Activated CD4-positive, alpha-beta memory T cell treated with anti-CD3 and anti-CD28 coated beads, Interleukin-2, amount 10 ng/mL, durations not matched to agents 7 days and 5 days (primary cell): ENCODE measurements around the gene GABBR1. TPM values are rescaled to one million over a fixed set of nuclear protein-coding genes. Genes with fewer than 3 reads are reported as not detected.
"Not testable (repeated sequence)": the region's sequence is repeated elsewhere in the genome, so short reads cannot be mapped to it uniquely, and the experiment has no call there.

ENCODE experiments used
- CTCF ChIA-PET: fragments of 350-600 bp; sonication (Branson Sonifier 250); formaldehyde crosslinking; loops from one replicate; lab custom pipeline; 2021; ENCODE audit warnings: antibody characterized with exemption, inconsistent platforms; lab: Charles Lee
- POLR2A ChIA-PET: fragments of 350-600 bp; sonication (Branson Sonifier 250); formaldehyde crosslinking; loops from one replicate; lab custom pipeline; 2021; ENCODE audit warnings: antibody characterized with exemption; lab: Charles Lee
- DNase-seq: peaks from one replicate; pipeline ENCODE4 v3.0.0-alpha.2; 2020
- H3K27ac Mint-ChIP-seq: one replicate; pipeline ENCODE4 v1.8.0; 2021; ENCODE audit warnings: mild to moderate bottlenecking, mixed read lengths
- H3K27me3 Mint-ChIP-seq: one replicate; pipeline ENCODE4 v1.8.0; 2021; ENCODE audit warnings: mixed read lengths
- H3K36me3 Mint-ChIP-seq: one replicate; pipeline ENCODE4 v1.8.0; 2021; ENCODE audit warnings: low read depth, mixed read lengths
- H3K4me1 Mint-ChIP-seq: one replicate; pipeline ENCODE4 v1.8.0; 2021; ENCODE audit warnings: mixed read lengths
- H3K4me3 Mint-ChIP-seq: one replicate; pipeline ENCODE4 v1.8.0; 2021; ENCODE audit warnings: mild to moderate bottlenecking, mixed read lengths
- H3K9me3 Mint-ChIP-seq: one replicate; pipeline ENCODE4 v1.8.0; 2021; ENCODE audit warnings: mixed read lengths
- total RNA-seq, 2 experiments: library from RNA; stranded (reverse); gene quantifications; one replicate each; pipeline ENCODE4 v1.2.3, GENCODE V29; 2021

The GABBR1 gene
- 10 to 100 TPM; 32.8 to 35.0 TPM for total RNA-seq

- Mint-ChIP-seq H3K4me3 (peak within 1 kb of the TSS; percentile 79), H3K27me3 (peaks cover 49% of the 10 kb centered on the region), H3K9me3 (no peaks in the 10 kb centered on the region), H3K4me1 (peaks cover 46% of the 10 kb centered on the region), H3K27ac (peak within 1 kb of the TSS; percentile 57), H3K36me3 (peaks cover 10% of the 10 kb centered on the region)
- DNase-seq, result peak; percentile 80
- ChIA-PET POLR2A (interaction anchor here (1.2 to 1.3 kb wide), 4 partner anchors 9 to 75 kb away, joined by 3 to 11 read pairs (median 4); no protein-coding TSS in a partner anchor), CTCF (interaction anchor here (0.6 to 2.2 kb wide), 7 partner anchors 9 to 522 kb away, joined by 3 to 16 read pairs (median 3); no protein-coding TSS in a partner anchor)
Observed at GRCh38 chr6:29632789-29633533, at the start of gene GABBR1. GABBR1 (minus strand) TSS chr6:29633183; CDS start chr6:29632385, 798 bp downstream.

DNA sequence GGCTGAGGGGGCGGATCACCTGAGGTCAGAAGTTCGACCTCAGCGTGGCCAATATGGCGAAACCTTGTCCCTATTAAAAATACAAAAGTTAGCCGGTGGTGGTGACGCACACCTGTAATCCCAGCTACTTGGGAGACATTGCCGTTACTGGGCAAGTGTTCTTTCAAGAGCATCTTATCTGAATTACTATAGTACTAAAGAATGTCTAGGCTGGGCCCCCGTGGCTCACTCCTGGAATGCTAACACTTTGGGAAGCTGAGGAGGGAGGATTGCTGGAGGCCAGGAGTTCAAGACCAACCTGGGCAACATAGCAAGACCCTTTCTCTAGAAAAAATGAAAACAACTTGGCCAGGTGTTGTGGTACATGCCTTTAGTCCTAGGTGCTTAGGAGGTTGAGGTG is 48.8 kb upstream of the GABBR1 start:
- H3K9me3 Mint-ChIP-seq, result no peaks in the 10 kb centered on the region
- H3K4me1 Mint-ChIP-seq, result peaks cover 15% of the 10 kb centered on the region
- ChIA-PET POLR2A (no interaction called here), CTCF (interaction anchor here (0.8 kb wide), 1 partner anchor 28 kb away, joined by 3 read pairs; no protein-coding TSS in a partner anchor)
- DNase-seq, result no peak
- H3K4me3 Mint-ChIP-seq, result no peak overlapping the region
- no peak overlapping the region for H3K27ac Mint-ChIP-seq
- no peaks in the 10 kb centered on the region for H3K36me3 Mint-ChIP-seq
- peaks cover 7% of the 10 kb centered on the region for H3K27me3 Mint-ChIP-seq

DNA sequence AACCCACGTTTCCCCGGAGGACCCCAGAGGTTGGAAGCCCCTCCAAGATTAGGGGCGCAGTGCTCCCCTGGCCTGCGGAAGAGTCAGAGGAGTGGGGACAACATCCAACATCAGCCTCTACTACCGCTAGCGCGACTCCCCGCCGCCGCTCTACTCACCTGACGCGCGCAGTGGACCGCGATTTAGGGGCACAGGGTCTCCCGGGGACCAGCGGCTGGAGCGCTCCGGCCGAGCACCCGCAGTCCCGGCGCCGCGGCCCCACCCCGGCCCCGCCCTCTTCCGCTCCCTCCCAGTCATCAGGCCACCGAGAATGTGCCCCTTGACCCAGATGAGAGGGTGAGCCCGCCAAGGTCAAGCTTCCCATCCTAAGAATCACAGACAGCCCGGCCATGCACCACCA is 47.9 kb upstream of the GABBR1 start, which contains the start of gene ZFP57:
ZFP57 (minus strand) TSS at position 249 of the 400 bp plus-strand sequence. CDS start 4,149 bp downstream, outside the sequence.
- Mint-ChIP-seq H3K4me3 (no peak within 1 kb of the TSS), H3K27me3 (peaks cover 4% of the 10 kb centered on the region), H3K27ac (no peak within 1 kb of the TSS), H3K4me1 (peaks cover 15% of the 10 kb centered on the region), H3K9me3 (no peaks in the 10 kb centered on the region), H3K36me3 (no peaks in the 10 kb centered on the region)
- POLR2A ChIA-PET, result no interaction called here
- DNase-seq, result no peak
- CTCF ChIA-PET, result no interaction called here

DNA sequence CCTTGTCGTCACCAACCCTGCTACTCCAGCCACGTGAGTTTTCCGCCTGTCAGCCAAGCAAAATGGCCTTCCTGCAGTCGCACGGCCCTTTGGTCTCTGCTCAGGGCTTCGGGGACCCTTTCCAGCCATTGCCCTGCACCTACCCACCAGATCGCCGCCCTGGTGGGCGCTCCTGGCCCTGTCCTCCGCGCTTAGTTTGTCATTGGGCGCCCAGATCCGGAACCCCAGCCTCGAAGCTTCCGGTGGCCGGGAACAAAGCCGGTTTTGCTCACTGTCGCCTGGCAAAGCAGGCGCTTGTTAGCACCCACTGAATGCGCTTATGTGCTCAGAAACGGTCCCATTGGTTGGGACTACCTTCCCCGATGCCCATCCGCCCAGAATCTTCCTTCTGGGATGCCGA is 47.4 kb upstream of the GABBR1 start:
- Mint-ChIP-seq H3K36me3 (no peaks in the 10 kb centered on the region), H3K27me3 (peaks cover 2% of the 10 kb centered on the region), H3K4me1 (peaks cover 15% of the 10 kb centered on the region), H3K9me3 (no peaks in the 10 kb centered on the region), H3K4me3 (no peak overlapping the region), H3K27ac (no peak overlapping the region)
- DNase-seq, result no peak
- ChIA-PET CTCF (no interaction called here), POLR2A (no interaction called here)

DNA sequence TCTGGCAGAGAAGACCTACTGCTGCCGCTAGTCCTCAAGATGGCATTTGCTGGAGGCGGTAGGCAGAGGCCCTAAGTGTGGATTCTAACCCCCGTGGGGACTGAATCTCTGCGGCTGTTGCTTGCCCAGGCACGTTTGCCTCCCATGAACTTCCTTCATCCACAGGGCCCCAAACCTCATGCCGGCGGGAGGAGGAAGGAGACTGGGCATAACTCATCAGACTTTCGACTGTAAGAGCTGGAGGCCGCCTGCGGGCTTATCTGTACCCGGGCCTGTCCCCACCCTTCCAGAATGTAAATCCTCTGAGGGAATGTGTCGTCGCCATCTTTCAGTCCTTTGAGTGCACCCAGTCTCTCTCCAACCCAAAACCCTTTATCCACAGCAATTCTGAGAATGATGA is 47.0 kb upstream of the GABBR1 start:
- POLR2A ChIA-PET, result no interaction called here
- Mint-ChIP-seq H3K9me3 (no peaks in the 10 kb centered on the region), H3K27ac (no peak overlapping the region), H3K4me1 (peaks cover 15% of the 10 kb centered on the region), H3K27me3 (no peaks in the 10 kb centered on the region), H3K36me3 (no peaks in the 10 kb centered on the region), H3K4me3 (no peak overlapping the region)
- no peak for DNase-seq
- CTCF ChIA-PET, result no interaction called here

DNA sequence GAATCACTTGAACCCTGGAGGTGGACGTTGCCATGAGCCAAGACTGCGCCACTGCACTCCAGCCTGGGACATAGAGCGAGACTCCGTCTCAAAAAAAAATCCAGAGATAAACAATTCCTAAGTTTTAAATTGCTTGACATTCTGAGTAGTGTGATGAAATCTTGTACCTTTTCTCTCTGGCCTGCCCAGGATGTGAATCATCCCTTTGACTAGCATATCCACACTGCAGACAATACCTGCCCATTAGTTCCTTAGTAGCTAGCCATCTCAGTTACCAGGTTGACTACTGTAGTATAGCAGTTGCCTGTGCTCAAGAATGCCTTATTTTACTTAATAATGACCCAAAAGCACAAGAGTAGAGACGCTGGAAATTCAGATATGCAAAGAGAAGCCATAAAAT is 45.1 kb upstream of the GABBR1 start:
- CTCF ChIA-PET, result interaction anchor here (1.0 to 2.5 kb wide), 3 partner anchors 15 to 28 kb away, joined by 3 to 13 read pairs (median 3); no protein-coding TSS in a partner anchor
- Mint-ChIP-seq H3K4me1 (peaks cover 10% of the 10 kb centered on the region), H3K9me3 (no peaks in the 10 kb centered on the region), H3K4me3 (no peak overlapping the region), H3K36me3 (no peaks in the 10 kb centered on the region), H3K27ac (no peak overlapping the region), H3K27me3 (no peaks in the 10 kb centered on the region)
- no peak for DNase-seq
- POLR2A ChIA-PET, result no interaction called here

GRCh38 chr6:29676981-29677601 is 44.1 kb upstream of the GABBR1 start:
- H3K4me1 Mint-ChIP-seq, result peaks cover 10% of the 10 kb centered on the region

DNA sequence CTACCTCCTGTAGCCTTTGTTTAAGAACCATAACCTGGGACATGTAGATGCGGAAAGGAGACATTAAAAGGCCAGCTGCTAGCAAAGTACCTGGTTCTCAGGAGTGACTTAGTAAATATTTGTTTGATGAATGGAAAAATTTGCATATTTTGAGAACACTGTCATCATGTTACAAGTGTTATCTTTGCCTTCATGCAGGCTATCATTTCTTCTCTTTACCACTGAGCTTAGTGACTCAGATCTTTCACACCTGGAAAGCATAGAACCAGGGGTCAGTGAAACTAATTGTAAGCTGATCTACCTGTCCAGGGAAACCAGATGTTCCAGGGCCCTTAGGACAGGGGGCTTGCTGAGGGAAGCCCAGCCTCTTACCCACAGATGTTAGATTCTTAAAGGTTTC is 42.6 kb upstream of the GABBR1 start:
- ChIA-PET POLR2A (no interaction called here), CTCF (interaction anchor here (0.9 to 1.7 kb wide), 3 partner anchors 22 to 61 kb away, joined by 3 to 10 read pairs (median 6); no protein-coding TSS in a partner anchor)
- H3K27ac Mint-ChIP-seq, result no peak overlapping the region
- peaks cover 5% of the 10 kb centered on the region for H3K27me3 Mint-ChIP-seq
- no peaks in the 10 kb centered on the region for H3K36me3 Mint-ChIP-seq
- peaks cover 10% of the 10 kb centered on the region for H3K4me1 Mint-ChIP-seq
- no peaks in the 10 kb centered on the region for H3K9me3 Mint-ChIP-seq
- no peak overlapping the region for H3K4me3 Mint-ChIP-seq
- DNase-seq, result no peak

More at GRCh38 chr6:29676981-29677601, 44.1 kb upstream of the GABBR1 start:
- CTCF ChIA-PET, result interaction anchor here (1.0 to 2.5 kb wide), 4 partner anchors 11 to 27 kb away, joined by 3 to 13 read pairs (median 4); no protein-coding TSS in a partner anchor
- no peak overlapping the region for H3K4me3 Mint-ChIP-seq
- no peak overlapping the region for H3K27ac Mint-ChIP-seq
- no peak for DNase-seq
- H3K9me3 Mint-ChIP-seq, result no peaks in the 10 kb centered on the region
- no peaks in the 10 kb centered on the region for H3K27me3 Mint-ChIP-seq
- H3K36me3 Mint-ChIP-seq, result no peaks in the 10 kb centered on the region
- POLR2A ChIA-PET, result interaction anchor here (1.0 kb wide), 1 partner anchor 24 kb away, joined by 3 read pairs; no protein-coding TSS in a partner anchor

DNA sequence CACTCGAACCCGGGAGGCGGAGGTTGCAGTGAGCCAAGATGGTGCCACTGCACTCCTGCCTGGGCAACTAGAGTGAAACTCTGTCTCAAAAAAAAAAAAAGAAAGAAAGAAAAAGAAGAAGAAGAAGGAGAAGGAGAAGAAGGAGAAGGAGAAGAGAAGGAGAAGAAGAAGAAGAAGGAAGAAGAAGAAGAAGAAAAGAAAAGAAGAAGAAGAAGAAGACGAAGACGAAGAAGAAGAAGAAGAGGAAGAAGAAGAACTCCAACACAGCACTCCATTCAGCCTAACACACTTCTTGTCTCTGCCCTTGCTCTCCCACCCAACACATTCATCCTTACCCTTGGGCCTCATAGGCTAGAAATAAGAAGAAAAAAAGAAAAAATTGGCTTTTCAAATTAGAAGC is 41.0 kb upstream of the GABBR1 start:
- POLR2A ChIA-PET, result no interaction called here
- DNase-seq, result no peak
- peaks cover 7% of the 10 kb centered on the region for H3K27me3 Mint-ChIP-seq
- H3K4me3 Mint-ChIP-seq, result no peak overlapping the region
- peaks cover 10% of the 10 kb centered on the region for H3K4me1 Mint-ChIP-seq
- H3K36me3 Mint-ChIP-seq, result no peaks in the 10 kb centered on the region
- no peak overlapping the region for H3K27ac Mint-ChIP-seq
- H3K9me3 Mint-ChIP-seq, result no peaks in the 10 kb centered on the region
- CTCF ChIA-PET, result interaction anchor here (0.7 to 2.7 kb wide), 3 partner anchors 21 to 254 kb away, joined by 5 to 10 read pairs (median 6); no protein-coding TSS in a partner anchor

DNA sequence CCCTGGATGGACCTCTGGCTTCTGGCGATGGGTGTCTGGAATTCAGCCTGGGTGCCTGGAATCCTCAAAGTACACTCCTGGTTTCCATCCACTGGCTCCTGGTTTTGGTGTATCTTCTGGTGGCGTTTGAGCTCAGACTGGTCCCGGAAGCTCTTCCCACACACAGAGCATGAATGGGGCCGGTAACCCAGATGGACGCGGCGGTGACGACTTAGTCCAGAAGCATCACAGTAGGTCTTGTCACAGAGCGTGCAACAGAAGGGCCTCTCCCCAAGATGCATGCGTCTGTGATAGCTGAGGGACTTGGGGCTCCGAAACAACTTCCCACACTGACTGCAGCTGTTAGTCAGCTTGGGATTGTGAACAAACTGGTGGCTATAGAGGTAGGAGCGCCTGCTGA is 40.2 kb upstream of the GABBR1 start:
- Mint-ChIP-seq H3K9me3 (no peaks in the 10 kb centered on the region), H3K36me3 (no peaks in the 10 kb centered on the region)
- POLR2A ChIA-PET, result no interaction called here

DNA sequence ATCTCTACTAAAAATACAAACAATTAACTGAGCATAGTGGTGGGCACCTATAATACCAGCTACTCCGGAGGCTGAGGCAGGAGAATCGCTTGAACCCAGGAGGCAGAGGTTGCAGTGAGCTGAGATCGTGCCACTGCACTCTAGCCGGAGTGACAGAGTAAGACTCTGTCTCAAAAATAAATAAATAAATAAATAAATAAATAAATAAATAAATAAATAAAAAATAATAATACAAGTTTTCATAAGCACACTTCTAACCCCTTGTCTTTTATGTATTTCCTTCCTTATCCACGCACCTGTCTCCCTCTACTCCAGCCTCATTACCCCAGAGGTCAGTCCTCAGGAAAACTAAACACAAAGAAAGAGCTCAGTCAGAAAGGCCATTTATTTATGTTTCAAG is 39.1 kb upstream of the GABBR1 start:
- H3K27ac Mint-ChIP-seq, POLR2A ChIA-PET, H3K9me3 Mint-ChIP-seq, H3K4me3 Mint-ChIP-seq, H3K4me1 Mint-ChIP-seq, DNase-seq, H3K36me3 Mint-ChIP-seq: not testable (repeated sequence)
- CTCF ChIA-PET, result interaction anchor here (1.8 to 2.7 kb wide), 2 partner anchors 19 to 22 kb away, joined by 5 to 10 read pairs; no protein-coding TSS in a partner anchor
- peaks cover 20% of the 10 kb centered on the region for H3K27me3 Mint-ChIP-seq

More for the DNA sequence above, 40.2 kb upstream of the GABBR1 start:
- Mint-ChIP-seq H3K4me3 (no peak overlapping the region), H3K27ac (no peak overlapping the region), H3K27me3 (peaks cover 12% of the 10 kb centered on the region), H3K4me1 (peaks cover 9% of the 10 kb centered on the region)
- CTCF ChIA-PET, result interaction anchor here (1.8 to 2.7 kb wide), 2 partner anchors 20 to 23 kb away, joined by 5 to 10 read pairs; no protein-coding TSS in a partner anchor
- DNase-seq, result no peak

- H3K4me1 Mint-ChIP-seq, result no peaks in the 10 kb centered on the region
- H3K27ac Mint-ChIP-seq, result no peak overlapping the region
- no peaks in the 10 kb centered on the region for H3K36me3 Mint-ChIP-seq
- H3K9me3 Mint-ChIP-seq, result no peaks in the 10 kb centered on the region
- no peak overlapping the region for H3K4me3 Mint-ChIP-seq
- CTCF ChIA-PET, result interaction anchor here (1.2 kb wide), 1 partner anchor 17 kb away, joined by 4 read pairs; no protein-coding TSS in a partner anchor
- DNase-seq, result no peak
- H3K27me3 Mint-ChIP-seq, result peaks cover 25% of the 10 kb centered on the region
- POLR2A ChIA-PET, result no interaction called here
Observed at GRCh38 chr6:29671026-29671425, 38.0 kb upstream of the GABBR1 start.

- Mint-ChIP-seq H3K27ac (no peak overlapping the region), H3K9me3 (no peaks in the 10 kb centered on the region), H3K4me3 (no peak overlapping the region), H3K27me3 (peaks cover 34% of the 10 kb centered on the region), H3K4me1 (no peaks in the 10 kb centered on the region), H3K36me3 (no peaks in the 10 kb centered on the region)
- ChIA-PET POLR2A (no interaction called here), CTCF (interaction anchor here (2.8 to 2.9 kb wide), 2 partner anchors 13 to 17 kb away, joined by 21 to 29 read pairs; no protein-coding TSS in a partner anchor)
- DNase-seq, result no peak
Observed at GRCh38 chr6:29667158-29667557, 34.2 kb upstream of the GABBR1 start.
